K562 (cell line): Measurements from ENCODE around the gene ITGB2. TPM values are rescaled to one million over a fixed set of nuclear protein-coding genes. Genes with fewer than 3 reads are reported as not detected.

Source experiments
- HMG20B ChIP-seq: fragments of 250-450 bp; sonication (Bioruptor Pico); IDR thresholded peaks from 2 replicates; pipeline ENCODE4 v1.5.0; 2021; ENCODE audit warnings: mild to moderate bottlenecking
- HOXB6 ChIP-seq: fragments of 250-450 bp; sonication (Bioruptor Pico); IDR thresholded peaks from 2 replicates; pipeline ENCODE4 v1.5.1; 2022; ENCODE audit warnings: mild to moderate bottlenecking, borderline replicate concordance
- MCM2 ChIP-seq: fragments of 450-650 bp; IDR thresholded peaks from 2 replicates; pipeline ENCODE4 v1.6.1; 2017; ENCODE audit warnings: low read depth, mild to moderate bottlenecking
- NCOA1 ChIP-seq: fragments of 450-650 bp; IDR thresholded peaks from 2 replicates; pipeline ENCODE4 v1.6.1; 2016; ENCODE audit warnings: low read depth
- RHOXF2B ChIP-seq: fragments of 250-450 bp; sonication (Bioruptor Pico); conservative IDR thresholded peaks from 2 replicates; pipeline ENCODE4 v1.5.1; 2021
- SREBF2 ChIP-seq: sonication (generic); formaldehyde crosslinking; IDR thresholded peaks from 2 replicates; pipeline ENCODE4 v1.4.0; 2020; ENCODE audit warnings: mild to moderate bottlenecking, missing genetic modification reagents
- WHSC1 ChIP-seq: IDR thresholded peaks from one replicate; pipeline ENCODE4 v1.6.1; 2012; ENCODE audit warnings: low read length, control low read depth, inconsistent platforms
- ZNF696 ChIP-seq: fragments of 250-450 bp; sonication (Bioruptor Pico); conservative IDR thresholded peaks from 2 replicates; pipeline ENCODE4 v1.4.0; 2020; ENCODE audit warnings: mild to moderate bottlenecking, moderate library complexity
- polyA plus RNA-seq, 8 experiments: library from polyadenylated mRNA; depleted of rRNA in 4 of 8; stranded (reverse) in 5 of 8; unstranded in 3 of 8; fragments of >200 nt; fragmentation: Nextera tagmentation in 2 of 8; fragmentation: Illumina TruSeq in 1 of 8; extraction: Ambion mirVana in 2 of 8; extraction: Trizol in 1 of 8; gene quantifications; 2 replicates each; pipeline versions ENCODE4 v1.2.1 to v1.2.3, GENCODE V29; 2011 to 2014; ENCODE audit warnings: inconsistent platforms in 1 of 8, missing spikeins in 1 of 8
- total RNA-seq, 7 experiments: library from RNA; depleted of rRNA in 6 of 7; stranded (reverse); fragments of >200 nt in 6 of 7; fragmentation: Illumina TruSeq in 2 of 7; extraction: Trizol in 2 of 7; gene quantifications; 2 replicates each; pipeline versions ENCODE4 v1.2.1 to v1.2.3, GENCODE V29; 2011 to 2021; ENCODE audit warnings: low replicate concordance in 1 of 7
- TF ChIP-seq, protein P1 (sequence below): fragments of 250-450 bp; sonication (Bioruptor Pico); IDR thresholded peaks from 2 replicates; pipeline ENCODE4 v1.9.0; 2021; ENCODE audit warnings: mild to moderate bottlenecking
- TF ChIP-seq, protein P2 (sequence below): IDR thresholded peaks from 2 replicates; pipeline ENCODE4 v1.6.1; 2011; ENCODE audit warnings: borderline replicate concordance, low read depth, mild to moderate bottlenecking, moderate library complexity, low read length; ENCODE audit not compliant: insufficient read depth, poor library complexity, severe bottlenecking
- TF ChIP-seq, protein P3 (sequence below): fragments of 450-650 bp; IDR thresholded peaks from 2 replicates; pipeline ENCODE4 v1.7.1; 2018; ENCODE audit warnings: mild to moderate bottlenecking, low read depth; ENCODE audit not compliant: partially characterized antibody
- TF ChIP-seq, protein P4 (sequence below): fragments of 250-450 bp; sonication (Bioruptor Pico); IDR thresholded peaks from 2 replicates; pipeline ENCODE4 v1.5.0; 2022; ENCODE audit warnings: mild to moderate bottlenecking

The ITGB2 gene
- total and polyA plus RNA-seq, 9 of the 15 experiments (the other 6 are each of a cell fraction or from before 2014, with no cell fraction given) = 0.07 to 1.3 (median 0.51) TPM; not detected in 2

DNA sequence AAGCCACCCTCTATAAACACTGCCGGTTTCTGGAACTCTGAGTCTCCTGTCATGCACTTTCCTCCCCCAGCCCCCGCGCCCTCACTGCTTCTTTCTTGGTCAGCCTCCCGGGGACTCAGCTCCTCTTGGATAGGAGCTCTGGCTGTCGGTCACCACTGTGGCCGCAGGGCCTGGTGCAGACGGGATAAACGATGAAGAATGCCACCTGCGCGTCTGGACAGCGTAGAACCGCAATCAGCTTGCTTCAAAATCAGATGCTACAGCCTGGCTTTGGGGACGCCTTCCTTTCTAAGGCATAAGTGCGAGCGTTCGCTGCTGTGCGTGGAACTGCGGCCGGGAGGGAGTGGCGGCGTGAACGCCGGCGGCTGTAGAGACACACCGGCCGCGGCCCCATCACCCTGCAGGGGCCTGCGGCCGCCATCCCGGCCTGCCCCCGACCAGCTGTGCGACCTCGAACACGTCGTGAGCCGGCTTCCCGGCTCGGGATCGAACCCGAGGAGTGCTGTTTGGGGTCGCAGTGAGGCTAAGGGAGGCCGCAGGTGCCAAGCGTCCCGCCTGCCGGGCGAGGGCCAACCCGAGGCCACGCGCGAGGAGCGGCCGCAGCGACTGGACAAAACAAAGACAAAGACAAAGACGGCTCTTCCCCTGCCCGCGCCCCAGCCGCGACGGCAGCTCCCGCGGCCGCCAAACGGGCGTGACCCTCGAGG is 47.9 kb downstream of the ITGB2 start (continued):
- TF ChIP-seq, protein P1, sequence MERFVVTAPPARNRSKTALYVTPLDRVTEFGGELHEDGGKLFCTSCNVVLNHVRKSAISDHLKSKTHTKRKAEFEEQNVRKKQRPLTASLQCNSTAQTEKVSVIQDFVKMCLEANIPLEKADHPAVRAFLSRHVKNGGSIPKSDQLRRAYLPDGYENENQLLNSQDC (CRISPR knock-in tag) = no peak
- TF ChIP-seq HMG20B (CRISPR knock-in tag) (no peak), WHSC1 (no peak), HOXB6 (CRISPR knock-in tag) (no peak), NCOA1 (no peak), SREBF2 (CRISPR knock-in tag) (no peak), RHOXF2B (CRISPR knock-in tag) (no peak), MCM2 (no peak), ZNF696 (CRISPR knock-in tag) (no peak)
- TF ChIP-seq, protein P2, sequence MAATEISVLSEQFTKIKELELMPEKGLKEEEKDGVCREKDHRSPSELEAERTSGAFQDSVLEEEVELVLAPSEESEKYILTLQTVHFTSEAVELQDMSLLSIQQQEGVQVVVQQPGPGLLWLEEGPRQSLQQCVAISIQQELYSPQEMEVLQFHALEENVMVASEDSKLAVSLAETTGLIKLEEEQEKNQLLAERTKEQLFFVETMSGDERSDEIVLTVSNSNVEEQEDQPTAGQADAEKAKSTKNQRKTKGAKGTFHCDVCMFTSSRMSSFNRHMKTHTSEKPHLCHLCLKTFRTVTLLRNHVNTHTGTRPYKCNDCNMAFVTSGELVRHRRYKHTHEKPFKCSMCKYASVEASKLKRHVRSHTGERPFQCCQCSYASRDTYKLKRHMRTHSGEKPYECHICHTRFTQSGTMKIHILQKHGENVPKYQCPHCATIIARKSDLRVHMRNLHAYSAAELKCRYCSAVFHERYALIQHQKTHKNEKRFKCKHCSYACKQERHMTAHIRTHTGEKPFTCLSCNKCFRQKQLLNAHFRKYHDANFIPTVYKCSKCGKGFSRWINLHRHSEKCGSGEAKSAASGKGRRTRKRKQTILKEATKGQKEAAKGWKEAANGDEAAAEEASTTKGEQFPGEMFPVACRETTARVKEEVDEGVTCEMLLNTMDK = no peak
- TF ChIP-seq, protein P3, sequence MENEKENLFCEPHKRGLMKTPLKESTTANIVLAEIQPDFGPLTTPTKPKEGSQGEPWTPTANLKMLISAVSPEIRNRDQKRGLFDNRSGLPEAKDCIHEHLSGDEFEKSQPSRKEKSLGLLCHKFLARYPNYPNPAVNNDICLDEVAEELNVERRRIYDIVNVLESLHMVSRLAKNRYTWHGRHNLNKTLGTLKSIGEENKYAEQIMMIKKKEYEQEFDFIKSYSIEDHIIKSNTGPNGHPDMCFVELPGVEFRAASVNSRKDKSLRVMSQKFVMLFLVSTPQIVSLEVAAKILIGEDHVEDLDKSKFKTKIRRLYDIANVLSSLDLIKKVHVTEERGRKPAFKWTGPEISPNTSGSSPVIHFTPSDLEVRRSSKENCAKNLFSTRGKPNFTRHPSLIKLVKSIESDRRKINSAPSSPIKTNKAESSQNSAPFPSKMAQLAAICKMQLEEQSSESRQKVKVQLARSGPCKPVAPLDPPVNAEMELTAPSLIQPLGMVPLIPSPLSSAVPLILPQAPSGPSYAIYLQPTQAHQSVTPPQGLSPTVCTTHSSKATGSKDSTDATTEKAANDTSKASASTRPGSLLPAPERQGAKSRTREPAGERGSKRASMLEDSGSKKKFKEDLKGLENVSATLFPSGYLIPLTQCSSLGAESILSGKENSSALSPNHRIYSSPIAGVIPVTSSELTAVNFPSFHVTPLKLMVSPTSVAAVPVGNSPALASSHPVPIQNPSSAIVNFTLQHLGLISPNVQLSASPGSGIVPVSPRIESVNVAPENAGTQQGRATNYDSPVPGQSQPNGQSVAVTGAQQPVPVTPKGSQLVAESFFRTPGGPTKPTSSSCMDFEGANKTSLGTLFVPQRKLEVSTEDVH = no peak
- TF ChIP-seq, protein P4, sequence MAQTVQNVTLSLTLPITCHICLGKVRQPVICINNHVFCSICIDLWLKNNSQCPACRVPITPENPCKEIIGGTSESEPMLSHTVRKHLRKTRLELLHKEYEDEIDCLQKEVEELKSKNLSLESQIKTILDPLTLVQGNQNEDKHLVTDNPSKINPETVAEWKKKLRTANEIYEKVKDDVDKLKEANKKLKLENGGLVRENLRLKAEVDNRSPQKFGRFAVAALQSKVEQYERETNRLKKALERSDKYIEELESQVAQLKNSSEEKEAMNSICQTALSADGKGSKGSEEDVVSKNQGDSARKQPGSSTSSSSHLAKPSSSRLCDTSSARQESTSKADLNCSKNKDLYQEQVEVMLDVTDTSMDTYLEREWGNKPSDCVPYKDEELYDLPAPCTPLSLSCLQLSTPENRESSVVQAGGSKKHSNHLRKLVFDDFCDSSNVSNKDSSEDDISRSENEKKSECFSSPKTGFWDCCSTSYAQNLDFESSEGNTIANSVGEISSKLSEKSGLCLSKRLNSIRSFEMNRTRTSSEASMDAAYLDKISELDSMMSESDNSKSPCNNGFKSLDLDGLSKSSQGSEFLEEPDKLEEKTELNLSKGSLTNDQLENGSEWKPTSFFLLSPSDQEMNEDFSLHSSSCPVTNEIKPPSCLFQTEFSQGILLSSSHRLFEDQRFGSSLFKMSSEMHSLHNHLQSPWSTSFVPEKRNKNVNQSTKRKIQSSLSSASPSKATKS (CRISPR knock-in tag) = no peak
